Stimulated activated CD8-positive, alpha-beta memory T cell treated with anti-CD3 and anti-CD28 coated beads, Interleukin-7, amount 100 ng/mL, for 24 hours (primary cell): ENCODE measurements around the gene KCNJ11.

Source experiments
- DNase-seq: peaks from one replicate; pipeline ENCODE4 v3.0.0-alpha.2; 2020; ENCODE audit warnings: low read depth

Gene KCNJ11

GRCh38 chr11:17353821-17354600 is 34.4 kb downstream of the KCNJ11 start:
- no peak for DNase-seq

- DNase-seq: peak; percentile 27
These were observed 35.3 kb downstream of the KCNJ11 start for GRCh38 chr11:17352950-17353820.

GRCh38 chr11:17351510-17352176 is 36.8 kb downstream of the KCNJ11 start, which contains the start of gene NCR3LG1:
Gene NCR3LG1, plus strand, starts transcription at chr11:17351800. Its CDS starts 170 bp downstream, at chr11:17351970.
- DNase-seq: peak; percentile 19

- no peak for DNase-seq
These were observed 37.3 kb downstream of the KCNJ11 start for GRCh38 chr11:17351172-17351509.

GRCh38 chr11:17350455-17351171 is 37.8 kb downstream of the KCNJ11 start:
- no peak for DNase-seq

DNA sequence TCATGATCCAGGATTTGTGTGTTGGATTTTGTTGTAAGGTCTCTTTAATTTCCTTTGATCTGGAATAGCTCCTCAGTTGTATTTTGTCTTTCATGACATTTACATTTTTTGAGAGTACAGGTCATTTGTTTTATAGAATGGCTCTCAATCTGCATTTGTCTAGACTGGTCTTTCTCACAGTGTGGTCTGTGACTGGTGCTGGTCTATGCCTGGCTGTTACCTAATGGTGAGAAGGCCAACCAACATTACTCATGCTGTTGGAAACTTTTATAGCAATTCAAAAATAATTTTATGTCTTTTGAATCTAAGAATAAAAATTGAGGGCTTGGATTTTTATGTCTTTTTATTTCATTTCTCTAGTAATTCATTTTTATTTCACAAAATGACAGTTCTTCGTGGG is 40.8 kb downstream of the KCNJ11 start:
- no peak for DNase-seq

GRCh38 chr11:17343907-17344306 is 44.6 kb downstream of the KCNJ11 start:
- DNase-seq: no peak

DNA sequence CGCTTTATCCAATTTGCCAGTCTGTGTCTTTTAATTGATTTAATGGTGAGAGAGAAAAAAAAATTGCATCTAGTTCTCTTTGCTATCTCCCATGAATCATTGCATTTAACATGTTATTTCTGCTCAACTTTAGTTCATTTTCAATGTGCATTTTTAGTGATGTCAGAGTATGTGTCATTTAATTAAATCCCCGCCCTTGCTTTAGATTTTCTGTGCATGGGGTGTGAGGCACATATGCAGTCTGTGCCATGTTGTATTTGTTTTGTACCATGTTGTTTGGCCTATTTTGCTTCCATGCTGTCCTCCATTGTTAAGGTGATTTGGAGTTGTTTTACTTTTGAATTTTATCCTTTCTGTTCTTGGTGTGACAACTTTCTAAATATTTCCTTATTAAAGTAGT is 45.2 kb downstream of the KCNJ11 start:
- DNase-seq: no peak
